Effector CD8-positive, alpha-beta T cell (primary cell): Measurements from ENCODE around the gene CIBAR2.

Experiments
- DNase-seq: peaks from one replicate; lab custom pipeline; 2025; lab: John Stamatoyannopoulos, UW

The CIBAR2 gene

DNA sequence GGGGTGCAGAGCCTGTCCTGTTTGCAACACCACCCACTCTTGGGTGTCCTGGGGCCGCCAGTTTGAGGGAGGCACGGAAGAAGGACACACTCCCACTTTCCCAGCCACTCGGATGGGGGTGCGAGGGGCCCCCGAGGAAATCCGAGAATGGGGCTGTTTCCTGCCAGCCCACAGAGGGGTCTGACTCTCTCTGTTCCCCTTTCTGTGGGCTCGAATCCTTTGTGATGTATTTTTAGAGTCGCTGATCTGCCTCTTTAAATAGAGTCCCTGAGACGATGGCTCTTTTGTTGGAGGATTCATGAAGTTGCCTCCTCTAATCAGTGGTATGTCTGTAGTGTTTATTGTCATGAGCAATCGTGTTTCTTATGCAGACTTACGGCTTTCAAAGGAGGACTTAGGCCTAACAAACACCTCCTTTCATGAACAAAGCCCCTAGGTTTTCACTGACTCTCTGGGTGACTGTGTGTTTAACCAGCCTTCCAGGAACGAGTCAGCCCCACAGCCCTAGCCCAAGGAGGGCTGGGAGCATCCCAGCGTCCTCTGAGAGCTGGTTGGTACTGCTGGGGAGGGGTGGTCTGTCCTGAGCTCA is 29.1 kb downstream of the CIBAR2 start:
- DNase-seq, result no peak

DNA sequence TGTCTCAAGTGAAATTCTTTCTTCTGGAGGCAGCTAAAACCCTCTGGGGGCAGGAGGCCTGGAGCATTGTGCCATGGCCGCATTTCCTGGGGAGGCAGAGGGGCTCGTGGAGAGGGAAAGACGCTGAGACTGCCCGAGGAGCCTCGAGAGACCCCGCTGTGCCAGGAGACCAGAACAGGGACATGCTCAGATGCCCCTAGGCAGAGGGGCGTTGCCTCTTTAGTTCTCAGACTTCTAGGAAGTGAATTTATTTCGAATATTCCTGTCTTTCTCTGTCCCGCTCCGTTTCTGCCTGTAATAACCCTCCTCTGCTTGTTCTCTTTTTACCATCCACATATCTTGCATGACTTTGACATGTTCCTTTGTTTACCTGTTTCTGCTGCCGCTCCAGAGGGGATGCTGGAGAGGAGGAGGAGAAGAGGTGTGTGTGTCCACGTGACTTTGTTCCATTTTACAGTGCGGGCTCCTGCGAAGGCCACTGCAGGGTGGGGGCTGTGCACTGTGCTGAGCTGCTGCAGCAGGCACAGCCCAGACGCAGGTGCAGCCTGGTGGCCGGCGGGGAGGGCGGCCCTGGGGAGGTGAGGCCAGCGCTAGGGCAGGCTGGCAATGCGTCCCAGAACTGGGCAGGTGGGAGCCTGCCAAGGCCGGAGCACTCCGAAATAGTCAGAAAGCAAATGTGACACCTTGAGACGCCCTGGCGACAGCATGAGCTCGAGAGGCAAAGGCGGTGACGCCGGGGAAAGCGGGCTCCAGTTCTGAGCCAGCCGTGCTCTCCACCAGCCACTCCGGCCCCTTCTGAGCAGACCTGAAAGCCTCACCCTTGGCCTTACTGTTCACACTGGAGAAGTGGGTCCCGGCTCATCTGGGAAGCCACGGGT is 29.9 kb downstream of the CIBAR2 start:
- no peak for DNase-seq

DNA sequence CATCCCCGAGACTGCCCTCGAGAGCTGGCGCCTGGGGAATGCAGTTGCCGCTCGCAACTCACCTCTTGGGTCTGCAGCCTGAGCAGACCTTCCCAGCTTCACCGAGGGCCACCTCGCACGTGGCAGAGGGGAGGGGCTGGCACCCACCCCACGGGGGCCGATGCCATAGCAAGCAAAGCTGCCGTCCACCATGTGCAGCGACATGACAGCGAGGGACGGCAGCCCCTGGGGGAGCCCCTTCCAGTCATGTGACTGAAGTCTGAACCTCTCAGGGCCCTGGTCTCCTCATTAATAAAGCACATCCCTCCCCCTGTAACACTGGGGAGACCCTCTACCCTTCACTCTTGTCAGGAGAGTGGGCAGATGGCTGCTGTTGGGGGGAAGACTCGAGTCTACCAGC is 30.5 kb downstream of the CIBAR2 start:
- no peak for DNase-seq

DNA sequence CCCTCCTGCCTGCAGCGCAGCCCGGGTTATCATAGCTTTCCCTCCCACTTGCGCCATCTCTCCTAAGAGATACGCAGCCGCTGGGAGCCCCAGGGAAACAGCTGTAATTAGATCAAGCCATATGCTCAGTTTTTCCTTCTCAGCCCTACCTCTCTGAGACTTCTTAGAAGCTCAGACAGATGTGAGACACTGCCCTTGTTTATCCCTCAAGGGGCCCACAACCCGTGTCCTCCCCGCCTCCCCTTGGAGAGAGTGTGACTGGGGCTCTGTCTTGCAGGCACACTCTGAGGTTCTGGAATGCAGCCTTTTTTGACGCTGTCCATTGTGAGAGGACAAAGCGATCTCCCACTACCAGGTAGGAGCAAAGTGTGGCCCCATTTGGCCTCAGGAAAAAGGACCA is 31.2 kb downstream of the CIBAR2 start:
- DNase-seq, result no peak

DNA sequence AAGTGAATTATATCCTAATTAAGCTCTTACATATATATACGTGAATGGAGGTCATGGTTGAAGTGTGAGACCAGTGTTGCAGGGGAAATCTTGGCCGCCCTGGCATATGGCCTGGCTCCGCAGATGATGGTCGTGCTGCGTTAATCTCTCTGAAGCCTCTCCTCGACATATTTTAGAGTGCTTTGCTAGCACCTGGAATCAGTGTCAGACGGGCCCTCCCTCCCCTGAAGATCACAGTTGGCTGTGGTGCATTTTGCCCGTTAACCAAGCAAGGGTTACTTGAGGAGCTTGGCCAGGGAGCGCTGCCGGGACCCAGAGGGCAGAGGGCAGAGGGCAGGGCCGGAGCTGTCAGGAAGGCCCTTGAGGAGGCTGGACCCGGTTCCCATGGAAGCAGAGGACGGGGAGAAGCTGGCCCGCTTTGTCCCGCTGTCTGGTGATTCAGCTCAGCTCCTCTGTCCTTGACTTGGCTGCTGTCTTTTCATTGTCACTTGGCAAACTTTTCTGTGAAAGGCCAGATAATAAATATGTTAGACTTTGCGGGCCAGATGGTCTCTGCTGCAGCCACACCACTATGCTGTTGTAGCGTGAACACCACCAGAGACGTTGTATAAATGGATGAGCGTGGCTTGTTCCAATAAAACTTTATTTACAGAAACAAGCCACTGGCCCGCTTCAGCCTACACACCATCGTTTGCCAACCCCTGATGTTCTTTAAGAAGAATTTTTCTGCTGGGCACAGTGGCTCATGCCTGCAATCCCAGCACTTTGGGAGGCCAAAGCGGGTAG is 32.3 kb downstream of the CIBAR2 start:
- DNase-seq, result no peak

DNA sequence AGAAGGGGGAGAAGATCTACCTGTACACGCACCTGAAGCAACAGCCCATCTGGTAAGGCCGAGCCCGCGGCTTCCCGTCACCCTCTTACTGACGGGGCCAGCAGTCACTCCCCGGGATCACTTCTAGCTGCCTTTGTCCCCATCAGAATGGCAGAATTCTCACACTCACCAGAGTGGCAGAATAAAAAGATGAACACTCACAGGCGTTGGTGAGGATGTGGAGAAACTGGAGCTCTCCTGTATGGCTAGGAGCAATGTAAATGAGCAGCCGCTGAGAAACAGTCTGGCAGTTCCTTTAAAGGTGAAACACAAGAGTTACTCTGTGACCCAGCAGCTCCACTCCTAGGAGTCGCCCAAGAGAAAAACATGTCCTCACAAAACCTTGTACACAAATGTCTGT is 33.3 kb downstream of the CIBAR2 start:
- no peak for DNase-seq

DNA sequence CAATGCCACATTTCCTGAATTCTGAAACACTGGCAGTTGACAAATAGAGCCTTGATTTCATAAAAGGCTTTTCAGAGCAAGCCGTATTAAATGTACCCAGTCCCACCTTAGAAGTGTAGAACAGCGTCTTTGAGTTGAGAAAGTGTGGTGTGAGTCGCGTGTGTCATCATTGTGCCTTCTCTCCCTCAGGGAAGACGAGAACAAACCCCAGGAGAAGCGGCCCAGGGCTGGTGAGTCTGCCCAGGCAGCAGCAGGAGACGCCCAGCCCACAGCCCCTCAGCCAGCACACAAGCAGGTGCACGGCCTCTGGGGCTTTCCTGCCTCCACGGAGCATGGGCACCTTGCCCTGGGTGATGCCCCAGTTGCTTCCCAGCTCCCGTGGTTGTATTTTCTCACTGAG is 34.0 kb downstream of the CIBAR2 start:
- no peak for DNase-seq

DNA sequence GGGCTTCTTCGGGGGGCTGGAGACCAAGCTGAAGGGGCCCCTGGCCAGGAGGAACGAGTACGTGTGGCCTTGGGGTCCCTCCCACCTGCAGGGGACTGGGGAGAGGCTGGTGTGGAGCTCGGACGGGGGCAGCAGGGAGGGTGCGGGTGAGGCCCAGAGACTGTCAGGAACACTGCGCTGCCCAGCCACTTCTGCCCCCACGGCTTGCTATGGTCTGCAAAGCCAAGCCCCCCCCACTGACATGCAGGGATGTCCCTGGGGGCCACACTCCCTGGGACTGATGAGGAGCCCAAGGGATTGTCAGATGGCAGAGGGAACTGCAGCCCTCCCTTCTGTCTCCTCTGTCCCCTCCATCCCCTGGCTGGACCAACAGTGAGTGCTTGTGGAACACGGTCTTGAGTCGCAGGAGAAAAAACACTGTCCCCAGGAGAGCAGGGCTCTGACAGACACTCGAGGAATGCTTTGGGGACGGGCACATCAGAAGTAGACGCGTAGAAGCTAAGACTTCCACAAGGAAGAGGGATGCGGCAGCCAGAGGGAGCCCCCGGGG is 34.6 kb downstream of the CIBAR2 start:
- DNase-seq, result no peak

DNA sequence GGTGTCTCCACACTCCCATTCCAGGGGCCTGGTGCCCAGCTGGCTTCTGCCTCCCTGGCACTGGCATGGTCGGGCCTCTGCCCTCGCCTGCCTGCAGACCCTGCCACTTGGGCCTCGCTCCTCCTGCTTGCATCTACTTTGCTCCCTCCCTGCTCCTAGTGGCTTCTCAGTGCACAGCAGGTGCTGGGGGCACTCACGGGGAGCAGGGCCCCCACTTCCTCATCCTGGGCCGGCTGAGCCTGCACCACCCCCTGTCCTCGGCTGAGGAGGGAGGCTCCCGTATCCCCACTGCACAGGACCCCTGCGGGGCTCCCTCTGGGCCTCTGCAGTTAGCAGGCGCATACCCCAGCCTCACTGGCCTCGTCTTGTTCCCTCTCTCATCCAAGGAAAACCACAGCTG is 35.2 kb downstream of the CIBAR2 start:
- no peak for DNase-seq

DNA sequence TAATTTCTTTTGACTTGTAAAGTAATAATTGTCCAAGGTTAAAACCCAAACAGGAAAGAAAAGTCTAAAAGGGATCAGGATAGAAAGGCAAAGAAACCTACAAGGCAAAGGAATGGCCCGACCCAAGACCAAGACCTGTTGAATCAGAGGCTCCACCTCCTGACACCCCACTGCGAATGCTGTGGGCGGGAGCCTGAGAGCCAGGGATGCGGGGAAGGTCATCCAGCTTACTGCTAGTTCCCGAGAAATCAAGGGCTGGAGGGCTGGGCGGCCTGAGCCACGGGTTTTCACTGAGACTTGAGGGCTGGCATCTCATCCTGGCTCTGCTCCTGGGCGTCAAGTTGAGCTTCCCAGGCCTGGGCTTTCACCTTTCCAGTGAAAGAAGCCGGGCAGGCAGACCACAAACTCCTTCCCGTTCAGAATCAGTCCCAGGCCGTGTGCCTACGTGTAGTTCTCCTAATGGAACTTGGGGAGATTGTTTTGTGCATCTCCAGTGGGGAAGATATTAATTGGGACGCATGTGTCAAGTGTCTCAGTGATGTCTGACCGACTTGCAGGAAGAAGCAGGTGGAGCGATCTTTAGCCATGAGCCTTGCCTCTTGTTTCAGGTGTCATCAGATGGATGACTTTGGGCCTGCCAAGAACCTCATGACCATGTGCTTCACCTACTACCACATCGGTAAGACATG is 36.9 kb downstream of the CIBAR2 start:
- no peak for DNase-seq

DNA sequence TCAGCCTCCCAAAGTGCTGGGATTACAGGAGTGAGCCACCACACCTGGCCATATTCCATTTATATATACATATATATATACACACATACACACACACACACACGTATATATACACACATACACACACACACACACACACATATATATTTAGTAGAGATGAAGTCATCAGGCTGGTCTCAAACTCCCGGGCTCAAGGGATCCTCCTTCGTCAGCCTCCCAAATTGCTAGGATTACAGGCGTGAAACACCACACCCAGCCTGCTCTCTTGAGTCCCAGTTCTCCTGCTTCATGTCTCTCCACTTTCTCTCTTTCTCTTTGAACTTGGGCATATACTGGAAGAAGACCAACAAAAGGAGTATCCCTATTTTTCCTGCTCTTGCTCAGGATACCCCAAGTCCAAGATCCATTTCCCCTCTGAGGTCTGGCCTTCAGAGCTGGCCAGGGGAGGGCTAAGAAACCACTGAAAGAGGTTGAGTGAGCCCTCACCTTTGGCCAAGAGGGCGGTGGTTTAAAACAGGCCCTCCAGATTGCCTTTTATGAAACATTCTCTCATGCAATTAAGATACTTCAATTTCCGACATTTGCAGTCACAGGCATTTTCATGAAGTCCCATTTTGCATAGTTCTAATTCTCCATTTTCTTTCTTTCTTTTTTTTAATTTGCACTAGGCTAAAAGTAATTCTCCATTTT is 37.9 kb downstream of the CIBAR2 start:
- DNase-seq, result no peak

DNA sequence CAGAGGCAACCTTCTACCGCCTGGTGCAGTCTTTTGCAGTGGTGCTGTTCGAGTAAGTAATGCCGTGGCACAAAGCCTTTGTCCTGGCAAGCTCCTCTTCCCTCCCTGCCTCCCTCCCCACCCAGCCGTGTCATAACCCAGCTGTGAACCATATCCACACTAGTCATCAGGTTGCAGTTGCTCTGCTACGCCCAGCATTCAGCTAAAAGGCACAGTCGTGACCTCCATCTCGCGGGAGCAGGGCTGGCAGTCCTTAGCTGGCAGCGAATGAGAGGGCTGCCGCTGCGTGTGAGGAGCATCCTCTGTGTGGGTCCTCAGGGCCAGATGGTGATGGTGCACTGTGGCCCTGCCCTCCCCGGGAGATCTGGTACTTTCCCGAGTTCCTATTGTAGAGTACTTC is 39.3 kb downstream of the CIBAR2 start:
- DNase-seq, result no peak

DNA sequence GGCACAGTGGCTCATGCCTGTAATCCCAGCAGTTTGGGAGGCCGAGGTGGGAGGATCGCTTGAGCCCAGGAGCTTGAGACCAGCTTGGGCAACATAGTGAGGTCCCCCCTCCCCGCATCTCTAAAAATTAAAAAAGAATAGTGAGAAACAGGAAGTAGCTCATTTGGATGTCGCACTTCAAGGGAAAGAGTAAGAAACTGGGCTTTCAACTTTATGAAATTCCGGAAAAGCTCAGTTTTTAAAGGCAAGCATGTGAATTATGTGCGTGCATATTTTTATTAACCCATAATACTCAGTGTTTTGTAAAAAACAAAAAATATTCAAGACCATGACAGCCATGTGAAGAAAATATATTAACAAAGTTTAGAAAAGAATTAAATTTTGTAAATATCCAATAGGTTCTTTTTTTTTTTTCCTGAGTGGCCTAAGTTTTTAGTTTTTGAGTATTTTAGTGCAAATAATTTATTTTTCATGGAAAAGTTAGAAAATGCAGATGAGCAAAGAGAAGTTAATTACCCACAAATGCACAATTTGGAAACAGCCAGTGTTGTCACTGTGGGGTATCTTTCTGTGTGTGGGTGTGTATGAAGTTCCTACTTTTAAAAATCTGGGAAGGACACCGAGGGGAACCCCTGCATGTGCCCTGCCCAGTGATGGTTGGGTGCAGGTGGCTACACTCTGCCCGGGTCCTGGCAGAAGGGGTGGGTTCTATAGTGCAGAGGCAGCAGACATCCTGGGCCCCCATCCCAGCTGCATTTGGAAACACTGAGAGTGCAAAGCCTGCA is 40.0 kb downstream of the CIBAR2 start:
- DNase-seq, result no peak

DNA sequence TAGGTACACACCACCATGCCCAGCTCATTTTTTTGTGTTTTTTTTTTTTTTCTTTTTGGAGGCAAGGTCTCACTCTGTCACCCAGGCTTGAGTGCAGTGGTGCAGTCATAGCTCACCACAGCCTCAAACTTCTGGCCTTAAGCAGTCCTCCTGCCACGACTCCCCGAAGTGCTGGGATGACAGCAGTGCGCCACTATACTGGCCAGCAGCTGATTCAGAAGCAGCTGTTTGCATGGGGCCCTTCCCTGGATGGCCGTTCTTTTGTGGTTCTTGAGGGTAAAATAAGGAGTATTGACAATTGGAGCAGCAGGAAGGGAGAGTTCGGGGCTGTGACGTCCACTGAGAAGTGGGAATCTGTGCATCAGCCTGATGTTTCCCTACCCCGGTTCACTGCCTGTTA is 43.1 kb downstream of the CIBAR2 start:
- no peak for DNase-seq

DNA sequence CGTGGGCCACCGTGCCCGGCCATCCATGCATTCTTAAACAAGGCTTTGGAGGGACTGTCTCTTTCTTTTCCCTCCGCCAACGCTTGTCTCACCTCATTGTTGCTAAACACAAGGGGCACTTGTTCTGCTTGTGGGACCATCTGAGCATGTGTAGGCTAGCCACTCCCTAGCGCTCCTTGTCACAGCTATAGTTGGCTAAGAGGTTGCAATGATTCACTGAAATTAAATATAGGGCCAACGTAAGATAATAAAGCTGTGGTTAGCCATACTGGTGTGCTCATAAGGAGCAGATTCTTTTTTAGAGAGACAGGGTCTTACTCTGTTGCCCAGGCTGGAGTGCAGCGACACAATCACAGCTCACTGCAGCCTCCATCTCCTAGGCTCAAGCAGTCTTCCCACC is 43.5 kb downstream of the CIBAR2 start:
- no peak for DNase-seq

DNA sequence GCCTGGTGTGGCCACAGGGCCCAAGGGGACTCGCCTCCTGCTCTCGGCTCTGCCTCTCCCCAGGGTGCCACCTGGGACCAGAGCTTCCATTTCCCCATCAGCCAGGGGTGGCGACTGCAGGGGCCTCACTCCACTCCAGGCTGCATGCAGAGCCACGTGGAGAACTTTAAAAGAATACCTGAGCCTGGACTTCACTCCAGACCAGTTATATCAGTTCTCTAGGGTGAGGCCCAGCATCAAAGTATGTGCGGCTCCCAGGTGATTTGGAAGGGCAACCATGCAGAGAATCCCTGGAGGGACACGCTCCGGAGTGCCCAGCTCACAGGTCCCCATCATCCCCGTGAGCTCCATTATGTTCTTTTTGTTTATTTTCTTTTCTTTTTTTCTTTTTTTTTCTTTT is 44.8 kb downstream of the CIBAR2 start:
- DNase-seq, result no peak

DNA sequence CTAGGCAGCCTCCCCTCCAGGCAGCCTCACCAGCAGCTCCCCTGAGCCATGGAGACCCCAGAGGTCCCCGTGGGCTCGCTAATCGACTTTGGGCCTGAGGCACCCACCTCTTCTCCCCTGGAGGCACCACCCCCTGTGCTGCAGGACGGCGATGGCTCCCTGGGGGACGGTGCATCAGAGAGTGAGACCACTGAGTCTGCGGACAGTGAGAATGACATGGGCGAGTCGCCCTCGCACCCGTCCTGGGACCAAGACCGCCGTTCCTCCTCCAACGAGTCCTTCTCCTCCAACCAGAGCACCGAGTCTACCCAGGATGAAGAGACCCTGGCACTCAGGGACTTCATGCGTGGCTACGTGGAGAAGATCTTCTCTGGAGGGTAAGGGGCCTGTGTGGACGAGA is 45.2 kb downstream of the CIBAR2 start:
- DNase-seq, result no peak

DNA sequence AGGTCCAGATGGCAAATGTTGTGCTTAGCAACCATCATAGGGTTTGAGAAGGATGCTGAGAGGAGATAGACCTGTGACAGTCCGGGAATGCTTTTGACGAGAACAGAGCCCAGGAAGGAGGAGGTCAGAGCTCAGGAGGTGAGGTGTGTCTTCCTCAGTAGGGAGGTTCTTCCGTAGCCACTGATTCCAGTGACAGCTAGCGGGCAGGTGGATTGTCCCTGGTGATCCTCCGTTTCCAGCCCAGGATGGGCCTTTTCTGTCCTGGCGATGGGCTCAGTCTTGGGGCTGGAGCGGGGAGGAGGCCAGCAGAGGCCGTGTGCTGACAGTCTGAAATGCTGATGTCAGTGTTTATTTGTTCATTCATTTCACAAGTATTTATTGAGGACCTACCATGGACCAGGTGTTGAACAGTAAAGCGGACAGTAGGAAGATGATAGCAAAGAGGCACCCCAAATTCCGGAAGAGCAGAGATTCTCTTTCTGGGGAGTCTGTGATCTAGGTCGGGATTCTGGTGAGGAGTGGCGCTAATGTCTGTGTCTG is 45.9 kb downstream of the CIBAR2 start:
- no peak for DNase-seq

DNA sequence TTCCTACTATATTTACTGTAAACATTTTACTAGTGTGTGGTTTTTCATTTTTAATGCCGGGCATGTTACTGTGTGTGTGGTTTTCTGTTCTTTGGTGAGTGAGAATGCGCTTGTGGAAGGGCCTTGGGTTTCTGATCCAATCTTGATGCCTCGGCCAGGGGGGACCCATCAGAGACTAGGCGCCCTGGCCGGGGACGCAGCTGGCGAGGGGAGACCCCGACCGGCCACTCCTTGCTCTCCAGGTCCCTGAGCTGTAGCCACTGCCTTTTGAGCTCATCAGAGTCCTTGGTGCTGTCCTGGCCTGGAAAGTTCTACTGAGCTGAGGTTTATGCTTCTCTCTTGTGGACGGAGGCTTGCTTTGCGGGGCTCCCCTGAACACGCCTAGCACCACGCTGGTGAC is 47.2 kb downstream of the CIBAR2 start:
- DNase-seq, result no peak

DNA sequence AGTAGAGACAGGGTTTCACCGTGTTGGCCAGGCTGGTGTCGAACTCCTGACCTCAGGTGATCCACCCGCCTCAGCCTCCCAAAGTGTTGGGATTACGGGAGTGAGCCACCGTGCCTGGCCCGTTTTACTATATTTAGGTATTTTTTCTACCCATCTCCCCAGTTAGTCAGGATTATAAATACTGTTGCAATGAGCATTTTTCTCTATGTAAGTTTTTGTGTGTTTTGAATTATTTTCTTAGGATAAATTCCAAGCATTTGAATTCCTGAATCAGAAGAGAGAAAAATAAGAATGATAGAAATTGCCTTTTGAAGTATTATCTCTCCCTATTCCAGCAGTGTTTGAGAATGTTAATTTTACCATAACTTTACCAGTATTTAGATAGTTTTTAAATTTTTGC is 48.1 kb downstream of the CIBAR2 start:
- DNase-seq, result no peak
